ENCODE results near the gene SH3GLB1.

The SH3GLB1 gene

DNA sequence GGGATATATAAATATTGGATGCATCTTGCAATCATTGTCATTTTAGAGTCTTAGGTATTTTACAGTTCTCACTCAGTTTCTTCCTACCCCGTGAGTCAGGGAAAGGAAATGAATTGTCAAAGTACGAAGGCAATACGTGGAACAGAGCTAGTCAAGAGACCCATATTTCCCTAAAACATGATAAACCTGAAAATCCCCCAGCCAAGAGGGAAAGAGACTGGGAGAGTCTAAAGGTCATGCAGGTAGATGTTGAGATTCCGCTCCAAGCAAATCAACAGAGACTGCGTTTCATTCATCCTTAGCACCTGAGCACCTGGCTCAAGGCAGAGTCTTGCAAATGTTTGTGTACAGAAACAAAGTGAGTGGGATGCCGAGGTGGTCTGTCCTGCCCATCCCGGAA lies 58.0 kb downstream of the SH3GLB1 start:
- TF ChIP-seq, protein P1, sequence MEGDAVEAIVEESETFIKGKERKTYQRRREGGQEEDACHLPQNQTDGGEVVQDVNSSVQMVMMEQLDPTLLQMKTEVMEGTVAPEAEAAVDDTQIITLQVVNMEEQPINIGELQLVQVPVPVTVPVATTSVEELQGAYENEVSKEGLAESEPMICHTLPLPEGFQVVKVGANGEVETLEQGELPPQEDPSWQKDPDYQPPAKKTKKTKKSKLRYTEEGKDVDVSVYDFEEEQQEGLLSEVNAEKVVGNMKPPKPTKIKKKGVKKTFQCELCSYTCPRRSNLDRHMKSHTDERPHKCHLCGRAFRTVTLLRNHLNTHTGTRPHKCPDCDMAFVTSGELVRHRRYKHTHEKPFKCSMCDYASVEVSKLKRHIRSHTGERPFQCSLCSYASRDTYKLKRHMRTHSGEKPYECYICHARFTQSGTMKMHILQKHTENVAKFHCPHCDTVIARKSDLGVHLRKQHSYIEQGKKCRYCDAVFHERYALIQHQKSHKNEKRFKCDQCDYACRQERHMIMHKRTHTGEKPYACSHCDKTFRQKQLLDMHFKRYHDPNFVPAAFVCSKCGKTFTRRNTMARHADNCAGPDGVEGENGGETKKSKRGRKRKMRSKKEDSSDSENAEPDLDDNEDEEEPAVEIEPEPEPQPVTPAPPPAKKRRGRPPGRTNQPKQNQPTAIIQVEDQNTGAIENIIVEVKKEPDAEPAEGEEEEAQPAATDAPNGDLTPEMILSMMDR (IDR thresholded peaks at IDR 0.05; ENCODE audit: insufficient read depth, missing control alignments), result no peak
- FAIRE-seq, result no peak
- no peak for DNase-seq (ENCODE audit: insufficient read length, low spot score)

DNA sequence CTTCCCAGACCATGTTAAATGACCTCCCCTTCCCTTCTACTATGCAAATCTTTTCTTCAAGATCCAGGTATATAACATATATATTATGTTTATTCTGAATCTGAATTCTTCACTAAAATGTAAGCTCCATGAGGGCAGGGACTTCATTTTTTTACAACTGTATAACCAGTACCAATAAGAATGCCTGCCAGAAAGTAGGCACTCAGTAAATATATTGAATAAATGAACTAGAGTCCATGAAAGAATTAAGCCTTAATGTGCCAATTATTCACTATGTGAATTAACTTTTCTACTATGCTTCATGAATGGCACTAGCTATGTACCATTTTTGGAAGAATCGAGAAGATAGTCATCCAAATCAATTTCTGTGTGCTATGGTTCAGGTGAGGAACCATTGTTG lies 60.1 kb downstream of the SH3GLB1 start:
- DNase-seq (ENCODE audit: insufficient read length, low spot score) (no peak), FAIRE-seq (no peak)
- TF ChIP-seq, protein P1 (IDR thresholded peaks at IDR 0.05; ENCODE audit: insufficient read depth, missing control alignments), result no peak

DNA sequence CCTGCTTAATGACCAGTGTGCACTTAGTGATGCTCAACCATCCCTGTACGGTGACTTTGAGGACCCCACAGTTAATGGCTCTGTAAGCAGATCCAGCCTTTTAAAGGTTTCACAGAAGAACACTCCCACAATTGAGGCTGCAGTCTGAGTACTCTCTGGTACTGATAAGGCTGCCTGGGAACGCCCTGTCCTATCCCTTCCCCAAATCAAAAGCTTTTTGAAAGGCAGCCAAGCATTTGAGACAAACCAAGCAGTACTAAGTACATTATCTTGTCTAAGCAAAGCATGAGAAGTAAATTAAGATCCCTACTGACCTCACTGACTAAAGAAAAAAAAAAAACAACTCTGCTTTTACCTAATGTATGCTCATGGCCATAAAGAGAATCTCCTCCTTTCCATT lies 60.7 kb downstream of the SH3GLB1 start:
- FAIRE-seq (no peak), DNase-seq (ENCODE audit: insufficient read length, low spot score) (no peak)
- TF ChIP-seq, protein P1 (IDR thresholded peaks at IDR 0.05; ENCODE audit: insufficient read depth, missing control alignments), result no peak

DNA sequence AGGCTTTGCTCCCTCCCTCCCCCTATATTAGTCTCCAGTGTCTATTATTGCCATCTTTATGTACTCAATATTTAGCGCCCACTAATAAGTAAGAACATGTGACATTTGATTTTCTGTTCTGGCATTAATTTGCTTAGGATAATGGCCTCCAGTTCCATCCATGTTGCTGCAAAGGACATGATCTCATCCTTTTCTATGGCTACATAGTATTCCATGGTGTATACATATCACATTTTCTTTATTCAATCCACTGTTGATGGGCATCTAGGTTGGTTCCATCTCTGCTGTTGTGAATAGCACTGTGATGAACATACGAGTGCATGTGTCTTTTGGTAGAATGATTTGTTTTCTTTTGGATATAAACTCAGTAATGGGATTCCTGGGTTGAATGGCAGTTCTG lies 61.3 kb downstream of the SH3GLB1 start:
- TF ChIP-seq, protein P1 (IDR thresholded peaks at IDR 0.05; ENCODE audit: insufficient read depth, missing control alignments), result no peak
- no peak for FAIRE-seq
- DNase-seq (ENCODE audit: insufficient read length, low spot score), result no peak

DNA sequence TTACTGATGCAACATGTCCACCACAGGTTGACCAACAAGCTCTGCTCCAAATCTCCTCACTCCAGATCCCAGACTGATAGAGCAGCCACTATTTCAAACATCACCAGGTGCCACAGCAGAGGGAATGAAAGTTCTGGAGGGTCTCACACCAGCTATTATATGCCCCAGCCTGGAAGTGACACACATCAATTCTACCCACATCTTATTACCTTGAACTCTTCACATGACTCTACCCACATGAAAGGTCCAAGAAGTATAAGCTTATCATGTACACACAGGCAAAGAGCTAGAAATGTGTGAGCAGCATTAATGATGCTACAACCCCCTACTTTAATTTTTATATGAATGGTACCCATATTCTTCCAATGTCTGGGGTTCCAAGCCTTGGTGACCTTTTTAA lies 64.2 kb downstream of the SH3GLB1 start:
- TF ChIP-seq, protein P1 (IDR thresholded peaks at IDR 0.05; ENCODE audit: insufficient read depth, missing control alignments), result no peak
- FAIRE-seq (no peak), DNase-seq (ENCODE audit: insufficient read length, low spot score) (no peak)

DNA sequence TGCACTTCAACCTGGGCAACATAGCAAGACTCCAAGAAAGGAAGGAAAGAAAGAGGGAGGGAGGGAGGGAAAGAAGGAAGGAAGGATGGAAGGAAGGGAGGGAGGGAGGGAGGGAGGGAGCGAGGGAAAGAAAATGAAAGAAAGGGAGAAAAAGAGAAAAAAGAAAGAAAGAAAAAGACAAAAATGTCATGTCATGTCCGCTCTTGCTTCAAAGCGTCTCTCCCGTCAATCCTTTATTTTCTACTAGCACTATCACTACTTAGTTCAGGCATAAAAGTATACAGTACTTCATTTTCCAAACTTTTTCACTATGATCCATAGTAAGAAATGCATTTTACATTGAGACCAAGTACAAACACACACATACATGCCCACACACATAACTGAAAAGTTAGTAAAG lies 64.7 kb downstream of the SH3GLB1 start:
- TF ChIP-seq, protein P1 (IDR thresholded peaks at IDR 0.05; ENCODE audit: insufficient read depth, missing control alignments), result no peak
- DNase-seq (ENCODE audit: insufficient read length, low spot score), result no peak
- FAIRE-seq, result no peak

DNA sequence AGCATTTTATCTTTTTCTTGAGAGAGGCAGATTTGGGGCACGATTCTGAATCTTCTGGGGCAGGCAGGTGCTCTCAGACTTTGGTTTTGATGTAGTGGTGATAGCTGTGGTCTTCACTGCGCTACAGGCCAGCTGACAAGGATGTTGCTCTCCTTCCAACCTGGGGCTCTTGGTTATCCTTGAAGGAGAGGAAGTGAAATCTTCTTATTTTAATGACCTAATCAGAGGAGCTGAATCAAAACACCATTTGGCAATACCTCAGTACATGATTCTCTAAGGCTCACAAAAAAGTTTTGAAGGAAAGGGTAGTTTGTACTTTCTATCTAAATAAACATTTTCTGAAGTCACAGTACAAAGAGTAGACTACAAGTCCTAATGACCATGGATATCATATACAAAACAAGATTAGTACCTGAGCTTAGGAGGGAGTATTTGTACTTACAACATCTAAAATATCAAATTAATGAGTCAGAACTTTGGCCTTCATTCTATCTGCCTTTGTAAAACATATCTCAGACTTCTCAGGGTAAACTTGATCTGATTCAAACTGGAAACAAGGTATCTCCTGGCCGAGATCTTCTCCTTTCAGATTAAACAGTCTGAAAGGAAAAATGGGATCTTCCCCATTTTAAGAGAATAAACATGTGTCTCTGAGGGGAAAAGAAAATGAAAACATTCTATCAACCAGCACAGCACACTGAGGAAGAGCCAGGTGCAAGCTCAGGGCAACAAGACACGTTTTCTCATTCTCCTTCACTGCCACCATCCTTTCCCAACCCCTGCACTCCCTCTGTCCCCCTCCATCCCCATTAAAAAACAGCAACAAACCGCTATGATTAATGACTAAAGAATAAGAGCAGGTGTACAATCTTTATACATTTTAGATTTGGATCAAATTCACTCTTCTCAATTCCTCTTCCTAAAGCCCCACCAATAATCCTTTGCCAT lies 69.2 kb downstream of the SH3GLB1 start:
- TF ChIP-seq, protein P1 (IDR thresholded peaks at IDR 0.05; ENCODE audit: insufficient read depth, missing control alignments), result no peak
- DNase-seq (ENCODE audit: insufficient read length, low spot score) (no peak), FAIRE-seq (no peak)
